HG03066 (cell line): ENCODE data around the gene CDC14A.

Experiments used
- ATAC-seq: cut with Tn5 transposase; IDR thresholded peaks from one replicate; pipeline ENCODE4 v1.9.1; 2021; ENCODE audit warnings: low read depth; ENCODE audit not compliant: unreplicated experiment

The CDC14A gene

GRCh38 chr1:100565937-100566699 lies 213.8 kb downstream of the CDC14A start:
- ATAC-seq: no peak

DNA sequence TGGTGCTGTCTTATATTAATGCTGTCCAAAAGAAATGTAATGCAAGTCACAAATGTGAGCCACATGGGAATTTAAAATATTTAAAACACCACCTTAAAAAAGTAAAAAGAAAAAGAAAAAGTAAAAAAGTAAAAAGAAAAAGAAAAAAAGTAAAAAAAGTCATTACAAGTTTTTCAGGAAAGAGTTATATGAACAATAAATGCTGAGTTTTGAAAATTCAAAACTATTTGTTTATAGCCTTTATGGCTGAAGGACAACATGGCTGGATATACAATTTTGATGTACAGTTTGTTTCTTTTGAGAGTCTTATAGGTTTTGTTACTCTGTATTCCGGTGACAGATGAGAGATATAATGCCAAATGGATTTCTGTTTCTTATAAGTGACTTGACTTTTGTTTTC lies 214.8 kb downstream of the CDC14A start:
- no peak for ATAC-seq
